Brain microvascular endothelial cell (primary cell): ENCODE data around the gene SMARCC1.

ENCODE experiments used
- DNase-seq: peaks from one replicate; pipeline ENCODE4 v3.0.0-alpha.2; 2020
- H3K27ac ChIP-seq: fragments of 250-450 bp; sonication (Bioruptor Pico); 2 replicates; pipeline ENCODE4 v1.5.1; 2020; ENCODE audit warnings: mild to moderate bottlenecking, moderate library complexity
- H3K27me3 ChIP-seq: fragments of 250-450 bp; sonication (Bioruptor Pico); replicated peaks from 2 replicates; pipeline ENCODE4 v1.5.1; 2020; ENCODE audit warnings: mild to moderate bottlenecking
- H3K36me3 ChIP-seq: fragments of 250-450 bp; sonication (Bioruptor Pico); replicated peaks from 2 replicates; pipeline ENCODE4 v1.5.1; 2020; ENCODE audit warnings: mild to moderate bottlenecking
- H3K4me3 ChIP-seq: 2 replicates; pipeline ENCODE4 v1.5.1; 2011; ENCODE audit warnings: low read depth, mild to moderate bottlenecking, control low read depth, low read length, moderate library complexity
- CTCF ChIP-seq: IDR thresholded peaks from 2 replicates; pipeline ENCODE4 v1.5.1; 2011; ENCODE audit warnings: low read depth, mild to moderate bottlenecking, moderate library complexity, low read length, control low read depth, inconsistent platforms; ENCODE audit errors: missing control alignments
- in situ Hi-C: cut with HindIII; loops from 2 replicates; pipeline ENCODE4 v1.10.0; 2017; ENCODE audit warnings: low sequenced_read_pairs, low pct_ligation_motif_present

The SMARCC1 gene

GRCh38 chr3:47606165-47606564, 175.5 kb downstream of the SMARCC1 start:
- Histone ChIP-seq H3K4me3 (no peak overlapping the region), H3K36me3 (peaks cover 33% of the 10 kb centered on the region), H3K27me3 (no peaks in the 10 kb centered on the region), H3K27ac (no peak overlapping the region)
- TF ChIP-seq CTCF: no peak
- in situ Hi-C loops: no loop called here
- DNase-seq: no peak

GRCh38 chr3:47605652-47606051, 176.0 kb downstream of the SMARCC1 start:
- peak; percentile 89 for DNase-seq
- H3K27me3 ChIP-seq: no peaks in the 10 kb centered on the region
- H3K27ac ChIP-seq: peak overlapping the region; percentile 19
- in situ Hi-C loops: no loop called here
- H3K36me3 ChIP-seq: peaks cover 32% of the 10 kb centered on the region
- no peak overlapping the region for H3K4me3 ChIP-seq
- no peak for TF ChIP-seq CTCF

GRCh38 chr3:47604145-47604544, 177.5 kb downstream of the SMARCC1 start:
- TF ChIP-seq CTCF: no peak
- H3K36me3 ChIP-seq: peaks cover 23% of the 10 kb centered on the region
- no peak overlapping the region for H3K27ac ChIP-seq
- DNase-seq: no peak
- in situ Hi-C loops: no loop called here
- no peaks in the 10 kb centered on the region for H3K27me3 ChIP-seq
- no peak overlapping the region for H3K4me3 ChIP-seq

GRCh38 chr3:47603332-47603731, 178.4 kb downstream of the SMARCC1 start:
- in situ Hi-C loops: no loop called here
- Histone ChIP-seq H3K4me3 (no peak overlapping the region), H3K36me3 (peaks cover 23% of the 10 kb centered on the region), H3K27me3 (no peaks in the 10 kb centered on the region), H3K27ac (no peak overlapping the region)
- no peak for TF ChIP-seq CTCF
- no peak for DNase-seq

- in situ Hi-C loops: no loop called here
- no peak for TF ChIP-seq CTCF
- DNase-seq: no peak
- Histone ChIP-seq H3K4me3 (no peak overlapping the region), H3K27me3 (no peaks in the 10 kb centered on the region), H3K27ac (no peak overlapping the region), H3K36me3 (peaks cover 13% of the 10 kb centered on the region)
These were observed 180.4 kb downstream of the SMARCC1 start for GRCh38 chr3:47601281-47601680.

- TF ChIP-seq CTCF: no peak
- DNase-seq: no peak
- Histone ChIP-seq H3K4me3 (no peak overlapping the region), H3K36me3 (peaks cover 23% of the 10 kb centered on the region), H3K27ac (no peak overlapping the region), H3K27me3 (no peaks in the 10 kb centered on the region)
- in situ Hi-C loops: no loop called here
These were observed 186.9 kb downstream of the SMARCC1 start for GRCh38 chr3:47594792-47595191.
